K562 (cell line): ENCODE measurements around the gene ZNF474. TPM values are rescaled to one million over a fixed set of nuclear protein-coding genes. Genes with fewer than 3 reads are reported as not detected.
A peak's percentile ranks its signal among the peaks of the same experiment; 100 is the strongest.

Source experiments
- CBFB ChIP-seq: sonication (generic); formaldehyde crosslinking; IDR thresholded peaks from 2 replicates; pipeline ENCODE4 v1.4.0; 2020; ENCODE audit warnings: mild to moderate bottlenecking, missing genetic modification reagents
- LEF1 ChIP-seq: fragments of 450-650 bp; IDR thresholded peaks from 2 replicates; pipeline ENCODE4 v1.6.1; 2016; ENCODE audit warnings: mild to moderate bottlenecking
- TEAD4 ChIP-seq, 2 experiments: sonication (generic) in 1 of 2; formaldehyde crosslinking in 1 of 2; IDR thresholded peaks; 2 replicates each; pipeline versions ENCODE4 v1.6.1 to v1.8.0; 2012 to 2022; ENCODE audit warnings: borderline replicate concordance in 1 of 2, inconsistent platforms in 1 of 2, low read length in 1 of 2, mild to moderate bottlenecking in 1 of 2, missing genetic modification reagents in 1 of 2
- ZC3H4 ChIP-seq: sonication (generic); formaldehyde crosslinking; IDR thresholded peaks from 2 replicates; pipeline ENCODE4 v1.9.0; 2021; ENCODE audit warnings: missing genetic modification reagents, borderline replicate concordance
- polyA plus RNA-seq, 8 experiments: library from polyadenylated mRNA; depleted of rRNA in 4 of 8; stranded (reverse) in 5 of 8; unstranded in 3 of 8; fragments of >200 nt; fragmentation: Nextera tagmentation in 2 of 8; fragmentation: Illumina TruSeq in 1 of 8; extraction: Ambion mirVana in 2 of 8; extraction: Trizol in 1 of 8; gene quantifications; 2 replicates each; pipeline versions ENCODE4 v1.2.1 to v1.2.3, GENCODE V29; 2011 to 2014; ENCODE audit warnings: inconsistent platforms in 1 of 8, missing spikeins in 1 of 8
- total RNA-seq, 7 experiments: library from RNA; depleted of rRNA in 6 of 7; stranded (reverse); fragments of >200 nt in 6 of 7; fragmentation: Illumina TruSeq in 2 of 7; extraction: Trizol in 2 of 7; gene quantifications; 2 replicates each; pipeline versions ENCODE4 v1.2.1 to v1.2.3, GENCODE V29; 2011 to 2021; ENCODE audit warnings: low replicate concordance in 1 of 7
- TF ChIP-seq, protein P1 (sequence below): sonication (generic); formaldehyde crosslinking; IDR thresholded peaks from 2 replicates; pipeline ENCODE4 v1.8.1; 2023; ENCODE audit warnings: missing genetic modification reagents, mild to moderate bottlenecking, borderline replicate concordance
- TF ChIP-seq, protein P2 (sequence below): fragments of 200-600 bp; sonication (generic); IDR thresholded peaks from one replicate; pipeline ENCODE4 v1.6.1; 2012; ENCODE audit warnings: mild to moderate bottlenecking, low read depth, low read length, inconsistent platforms

Gene ZNF474
- total and polyA plus RNA-seq, 9 of the 15 experiments (the other 6 are each of a cell fraction or from before 2014, with no cell fraction given): 0.16 to 0.62 (median 0.39) TPM

DNA sequence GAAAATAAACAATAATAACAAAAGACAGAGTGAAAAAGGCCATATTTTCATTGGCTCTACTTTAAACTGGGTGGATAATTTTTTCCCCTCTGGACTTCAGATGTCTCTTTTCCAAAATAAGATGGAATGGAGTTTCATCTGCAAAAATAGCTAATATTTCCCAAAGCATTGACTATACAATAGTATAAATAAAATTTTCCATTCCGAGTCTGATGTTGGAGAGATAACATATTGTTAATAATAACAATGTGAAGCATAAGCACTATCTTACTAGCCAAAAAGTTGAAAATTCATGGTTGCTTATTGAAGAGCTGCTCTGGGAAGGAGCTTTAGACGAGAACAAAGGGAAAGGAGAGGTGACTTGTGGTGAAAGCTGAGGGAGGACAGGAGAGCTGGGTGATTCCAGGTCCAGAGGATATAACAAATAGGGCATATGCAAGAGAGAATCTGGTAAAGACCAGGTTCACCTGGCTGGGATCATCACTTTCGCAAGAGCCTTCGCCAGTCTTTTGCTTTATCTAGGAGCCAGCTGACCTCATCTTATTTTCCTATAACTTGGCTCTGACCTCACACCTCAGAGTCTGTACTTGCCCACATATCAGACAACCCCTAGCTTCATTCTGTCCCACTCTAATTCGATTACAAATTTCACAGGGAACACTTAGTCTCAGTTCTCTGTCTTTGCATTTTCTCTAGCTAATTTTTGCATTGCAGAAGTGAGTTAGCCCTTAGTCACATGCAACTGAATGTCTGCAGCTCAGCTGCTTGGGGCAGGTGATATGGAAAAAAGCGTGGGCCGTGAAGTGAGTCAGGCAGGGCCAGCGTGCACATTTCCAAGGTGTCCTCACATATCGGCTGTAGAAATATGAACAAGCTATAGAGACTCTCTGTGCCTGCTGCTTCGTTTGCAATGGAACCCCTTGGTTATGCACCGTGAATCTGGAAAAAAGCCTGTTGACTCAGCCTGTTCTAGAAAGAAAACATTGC, 7.6 kb upstream of the ZNF474 start (continued):
- TF ChIP-seq, protein P1, sequence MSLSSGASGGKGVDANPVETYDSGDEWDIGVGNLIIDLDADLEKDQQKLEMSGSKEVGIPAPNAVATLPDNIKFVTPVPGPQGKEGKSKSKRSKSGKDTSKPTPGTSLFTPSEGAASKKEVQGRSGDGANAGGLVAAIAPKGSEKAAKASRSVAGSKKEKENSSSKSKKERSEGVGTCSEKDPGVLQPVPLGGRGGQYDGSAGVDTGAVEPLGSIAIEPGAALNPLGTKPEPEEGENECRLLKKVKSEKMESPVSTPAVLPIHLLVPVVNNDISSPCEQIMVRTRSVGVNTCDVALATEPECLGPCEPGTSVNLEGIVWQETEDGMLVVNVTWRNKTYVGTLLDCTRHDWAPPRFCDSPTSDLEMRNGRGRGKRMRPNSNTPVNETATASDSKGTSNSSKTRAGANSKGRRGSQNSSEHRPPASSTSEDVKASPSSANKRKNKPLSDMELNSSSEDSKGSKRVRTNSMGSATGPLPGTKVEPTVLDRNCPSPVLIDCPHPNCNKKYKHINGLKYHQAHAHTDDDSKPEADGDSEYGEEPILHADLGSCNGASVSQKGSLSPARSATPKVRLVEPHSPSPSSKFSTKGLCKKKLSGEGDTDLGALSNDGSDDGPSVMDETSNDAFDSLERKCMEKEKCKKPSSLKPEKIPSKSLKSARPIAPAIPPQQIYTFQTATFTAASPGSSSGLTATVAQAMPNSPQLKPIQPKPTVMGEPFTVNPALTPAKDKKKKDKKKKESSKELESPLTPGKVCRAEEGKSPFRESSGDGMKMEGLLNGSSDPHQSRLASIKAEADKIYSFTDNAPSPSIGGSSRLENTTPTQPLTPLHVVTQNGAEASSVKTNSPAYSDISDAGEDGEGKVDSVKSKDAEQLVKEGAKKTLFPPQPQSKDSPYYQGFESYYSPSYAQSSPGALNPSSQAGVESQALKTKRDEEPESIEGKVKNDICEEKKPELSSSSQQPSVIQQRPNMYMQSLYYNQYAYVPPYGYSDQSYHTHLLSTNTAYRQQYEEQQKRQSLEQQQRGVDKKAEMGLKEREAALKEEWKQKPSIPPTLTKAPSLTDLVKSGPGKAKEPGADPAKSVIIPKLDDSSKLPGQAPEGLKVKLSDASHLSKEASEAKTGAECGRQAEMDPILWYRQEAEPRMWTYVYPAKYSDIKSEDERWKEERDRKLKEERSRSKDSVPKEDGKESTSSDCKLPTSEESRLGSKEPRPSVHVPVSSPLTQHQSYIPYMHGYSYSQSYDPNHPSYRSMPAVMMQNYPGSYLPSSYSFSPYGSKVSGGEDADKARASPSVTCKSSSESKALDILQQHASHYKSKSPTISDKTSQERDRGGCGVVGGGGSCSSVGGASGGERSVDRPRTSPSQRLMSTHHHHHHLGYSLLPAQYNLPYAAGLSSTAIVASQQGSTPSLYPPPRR: no peak
- TF ChIP-seq CBFB (CRISPR knock-in tag) (no peak), TEAD4 (IDR thresholded peaks at IDR 0.05; ENCODE audit: low read length) (peak; percentile 75), TEAD4 (CRISPR knock-in tag; IDR thresholded peaks at IDR 0.05; ENCODE audit: borderline replicate concordance) (no peak), ZC3H4 (CRISPR knock-in tag) (no peak), LEF1 (0 out of 2 replicates have a peak, but pooled peaks have one; percentile 46)
- TF ChIP-seq, protein P2, sequence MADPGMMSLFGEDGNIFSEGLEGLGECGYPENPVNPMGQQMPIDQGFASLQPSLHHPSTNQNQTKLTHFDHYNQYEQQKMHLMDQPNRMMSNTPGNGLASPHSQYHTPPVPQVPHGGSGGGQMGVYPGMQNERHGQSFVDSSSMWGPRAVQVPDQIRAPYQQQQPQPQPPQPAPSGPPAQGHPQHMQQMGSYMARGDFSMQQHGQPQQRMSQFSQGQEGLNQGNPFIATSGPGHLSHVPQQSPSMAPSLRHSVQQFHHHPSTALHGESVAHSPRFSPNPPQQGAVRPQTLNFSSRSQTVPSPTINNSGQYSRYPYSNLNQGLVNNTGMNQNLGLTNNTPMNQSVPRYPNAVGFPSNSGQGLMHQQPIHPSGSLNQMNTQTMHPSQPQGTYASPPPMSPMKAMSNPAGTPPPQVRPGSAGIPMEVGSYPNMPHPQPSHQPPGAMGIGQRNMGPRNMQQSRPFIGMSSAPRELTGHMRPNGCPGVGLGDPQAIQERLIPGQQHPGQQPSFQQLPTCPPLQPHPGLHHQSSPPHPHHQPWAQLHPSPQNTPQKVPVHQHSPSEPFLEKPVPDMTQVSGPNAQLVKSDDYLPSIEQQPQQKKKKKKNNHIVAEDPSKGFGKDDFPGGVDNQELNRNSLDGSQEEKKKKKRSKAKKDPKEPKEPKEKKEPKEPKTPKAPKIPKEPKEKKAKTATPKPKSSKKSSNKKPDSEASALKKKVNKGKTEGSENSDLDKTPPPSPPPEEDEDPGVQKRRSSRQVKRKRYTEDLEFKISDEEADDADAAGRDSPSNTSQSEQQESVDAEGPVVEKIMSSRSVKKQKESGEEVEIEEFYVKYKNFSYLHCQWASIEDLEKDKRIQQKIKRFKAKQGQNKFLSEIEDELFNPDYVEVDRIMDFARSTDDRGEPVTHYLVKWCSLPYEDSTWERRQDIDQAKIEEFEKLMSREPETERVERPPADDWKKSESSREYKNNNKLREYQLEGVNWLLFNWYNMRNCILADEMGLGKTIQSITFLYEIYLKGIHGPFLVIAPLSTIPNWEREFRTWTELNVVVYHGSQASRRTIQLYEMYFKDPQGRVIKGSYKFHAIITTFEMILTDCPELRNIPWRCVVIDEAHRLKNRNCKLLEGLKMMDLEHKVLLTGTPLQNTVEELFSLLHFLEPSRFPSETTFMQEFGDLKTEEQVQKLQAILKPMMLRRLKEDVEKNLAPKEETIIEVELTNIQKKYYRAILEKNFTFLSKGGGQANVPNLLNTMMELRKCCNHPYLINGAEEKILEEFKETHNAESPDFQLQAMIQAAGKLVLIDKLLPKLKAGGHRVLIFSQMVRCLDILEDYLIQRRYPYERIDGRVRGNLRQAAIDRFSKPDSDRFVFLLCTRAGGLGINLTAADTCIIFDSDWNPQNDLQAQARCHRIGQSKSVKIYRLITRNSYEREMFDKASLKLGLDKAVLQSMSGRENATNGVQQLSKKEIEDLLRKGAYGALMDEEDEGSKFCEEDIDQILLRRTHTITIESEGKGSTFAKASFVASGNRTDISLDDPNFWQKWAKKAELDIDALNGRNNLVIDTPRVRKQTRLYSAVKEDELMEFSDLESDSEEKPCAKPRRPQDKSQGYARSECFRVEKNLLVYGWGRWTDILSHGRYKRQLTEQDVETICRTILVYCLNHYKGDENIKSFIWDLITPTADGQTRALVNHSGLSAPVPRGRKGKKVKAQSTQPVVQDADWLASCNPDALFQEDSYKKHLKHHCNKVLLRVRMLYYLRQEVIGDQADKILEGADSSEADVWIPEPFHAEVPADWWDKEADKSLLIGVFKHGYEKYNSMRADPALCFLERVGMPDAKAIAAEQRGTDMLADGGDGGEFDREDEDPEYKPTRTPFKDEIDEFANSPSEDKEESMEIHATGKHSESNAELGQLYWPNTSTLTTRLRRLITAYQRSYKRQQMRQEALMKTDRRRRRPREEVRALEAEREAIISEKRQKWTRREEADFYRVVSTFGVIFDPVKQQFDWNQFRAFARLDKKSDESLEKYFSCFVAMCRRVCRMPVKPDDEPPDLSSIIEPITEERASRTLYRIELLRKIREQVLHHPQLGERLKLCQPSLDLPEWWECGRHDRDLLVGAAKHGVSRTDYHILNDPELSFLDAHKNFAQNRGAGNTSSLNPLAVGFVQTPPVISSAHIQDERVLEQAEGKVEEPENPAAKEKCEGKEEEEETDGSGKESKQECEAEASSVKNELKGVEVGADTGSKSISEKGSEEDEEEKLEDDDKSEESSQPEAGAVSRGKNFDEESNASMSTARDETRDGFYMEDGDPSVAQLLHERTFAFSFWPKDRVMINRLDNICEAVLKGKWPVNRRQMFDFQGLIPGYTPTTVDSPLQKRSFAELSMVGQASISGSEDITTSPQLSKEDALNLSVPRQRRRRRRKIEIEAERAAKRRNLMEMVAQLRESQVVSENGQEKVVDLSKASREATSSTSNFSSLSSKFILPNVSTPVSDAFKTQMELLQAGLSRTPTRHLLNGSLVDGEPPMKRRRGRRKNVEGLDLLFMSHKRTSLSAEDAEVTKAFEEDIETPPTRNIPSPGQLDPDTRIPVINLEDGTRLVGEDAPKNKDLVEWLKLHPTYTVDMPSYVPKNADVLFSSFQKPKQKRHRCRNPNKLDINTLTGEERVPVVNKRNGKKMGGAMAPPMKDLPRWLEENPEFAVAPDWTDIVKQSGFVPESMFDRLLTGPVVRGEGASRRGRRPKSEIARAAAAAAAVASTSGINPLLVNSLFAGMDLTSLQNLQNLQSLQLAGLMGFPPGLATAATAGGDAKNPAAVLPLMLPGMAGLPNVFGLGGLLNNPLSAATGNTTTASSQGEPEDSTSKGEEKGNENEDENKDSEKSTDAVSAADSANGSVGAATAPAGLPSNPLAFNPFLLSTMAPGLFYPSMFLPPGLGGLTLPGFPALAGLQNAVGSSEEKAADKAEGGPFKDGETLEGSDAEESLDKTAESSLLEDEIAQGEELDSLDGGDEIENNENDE: no peak
